Fibroblast of villous mesenchyme (primary cell): ENCODE data around the gene BRDT. TPM values are rescaled to one million over a fixed set of nuclear protein-coding genes. Genes with fewer than 3 reads are reported as not detected.

Source experiments
- DNase-seq: peaks from one replicate; pipeline ENCODE4 v3.0.0-alpha.2; 2010; ENCODE audit warnings: low read depth
- H3K4me3 ChIP-seq: 2 replicates; pipeline ENCODE4 v1.5.1; 2011; ENCODE audit warnings: low read depth, mild to moderate bottlenecking, low read length
- total RNA-seq: library from RNA; depleted of rRNA; stranded (reverse); fragments of >200 nt; gene quantifications from 2 replicates; pipeline ENCODE4 v1.2.3, GENCODE V29; 2012
- TF ChIP-seq, protein P1 (sequence below): IDR thresholded peaks from 2 replicates; pipeline ENCODE4 v1.5.1; 2012; ENCODE audit warnings: low read depth, mild to moderate bottlenecking, low read length; ENCODE audit not compliant: insufficient read depth

The BRDT gene
- total RNA-seq, 1 donor: under 0.01 TPM

DNA sequence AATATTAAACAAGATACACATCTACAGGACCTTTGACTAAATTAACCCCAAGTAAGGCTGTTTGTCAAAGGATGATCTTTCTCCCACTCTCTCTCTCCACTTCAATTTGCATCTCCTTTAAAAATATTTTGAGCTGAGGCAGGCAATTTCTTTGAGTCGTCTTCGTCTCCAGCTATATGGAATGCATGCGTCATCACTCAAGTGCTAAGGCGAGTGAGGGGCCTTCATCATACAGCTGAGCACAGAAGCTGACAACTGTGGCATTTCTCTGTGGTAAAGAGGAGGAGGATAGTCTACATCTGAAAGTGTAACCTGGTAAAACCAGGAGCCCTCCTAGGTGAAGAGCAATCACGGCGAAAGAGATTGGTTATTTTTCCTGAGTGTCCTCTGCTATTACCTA is 88.2 kb downstream of the BRDT start:
- no peak for DNase-seq
- TF ChIP-seq, protein P1, sequence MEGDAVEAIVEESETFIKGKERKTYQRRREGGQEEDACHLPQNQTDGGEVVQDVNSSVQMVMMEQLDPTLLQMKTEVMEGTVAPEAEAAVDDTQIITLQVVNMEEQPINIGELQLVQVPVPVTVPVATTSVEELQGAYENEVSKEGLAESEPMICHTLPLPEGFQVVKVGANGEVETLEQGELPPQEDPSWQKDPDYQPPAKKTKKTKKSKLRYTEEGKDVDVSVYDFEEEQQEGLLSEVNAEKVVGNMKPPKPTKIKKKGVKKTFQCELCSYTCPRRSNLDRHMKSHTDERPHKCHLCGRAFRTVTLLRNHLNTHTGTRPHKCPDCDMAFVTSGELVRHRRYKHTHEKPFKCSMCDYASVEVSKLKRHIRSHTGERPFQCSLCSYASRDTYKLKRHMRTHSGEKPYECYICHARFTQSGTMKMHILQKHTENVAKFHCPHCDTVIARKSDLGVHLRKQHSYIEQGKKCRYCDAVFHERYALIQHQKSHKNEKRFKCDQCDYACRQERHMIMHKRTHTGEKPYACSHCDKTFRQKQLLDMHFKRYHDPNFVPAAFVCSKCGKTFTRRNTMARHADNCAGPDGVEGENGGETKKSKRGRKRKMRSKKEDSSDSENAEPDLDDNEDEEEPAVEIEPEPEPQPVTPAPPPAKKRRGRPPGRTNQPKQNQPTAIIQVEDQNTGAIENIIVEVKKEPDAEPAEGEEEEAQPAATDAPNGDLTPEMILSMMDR: no peak
- H3K4me3 ChIP-seq: no peak overlapping the region

GRCh38 chr1:92038695-92039346 is 89.6 kb downstream of the BRDT start:
- H3K4me3 ChIP-seq: no peak overlapping the region
- TF ChIP-seq, protein P1: no peak
- DNase-seq: no peak

GRCh38 chr1:92040971-92041370 is 91.8 kb downstream of the BRDT start:
- no peak for DNase-seq
- no peak overlapping the region for H3K4me3 ChIP-seq
- TF ChIP-seq, protein P1: no peak

GRCh38 chr1:92043621-92044020 is 94.4 kb downstream of the BRDT start:
- TF ChIP-seq, protein P1: no peak
- no peak overlapping the region for H3K4me3 ChIP-seq
- DNase-seq: no peak

DNA sequence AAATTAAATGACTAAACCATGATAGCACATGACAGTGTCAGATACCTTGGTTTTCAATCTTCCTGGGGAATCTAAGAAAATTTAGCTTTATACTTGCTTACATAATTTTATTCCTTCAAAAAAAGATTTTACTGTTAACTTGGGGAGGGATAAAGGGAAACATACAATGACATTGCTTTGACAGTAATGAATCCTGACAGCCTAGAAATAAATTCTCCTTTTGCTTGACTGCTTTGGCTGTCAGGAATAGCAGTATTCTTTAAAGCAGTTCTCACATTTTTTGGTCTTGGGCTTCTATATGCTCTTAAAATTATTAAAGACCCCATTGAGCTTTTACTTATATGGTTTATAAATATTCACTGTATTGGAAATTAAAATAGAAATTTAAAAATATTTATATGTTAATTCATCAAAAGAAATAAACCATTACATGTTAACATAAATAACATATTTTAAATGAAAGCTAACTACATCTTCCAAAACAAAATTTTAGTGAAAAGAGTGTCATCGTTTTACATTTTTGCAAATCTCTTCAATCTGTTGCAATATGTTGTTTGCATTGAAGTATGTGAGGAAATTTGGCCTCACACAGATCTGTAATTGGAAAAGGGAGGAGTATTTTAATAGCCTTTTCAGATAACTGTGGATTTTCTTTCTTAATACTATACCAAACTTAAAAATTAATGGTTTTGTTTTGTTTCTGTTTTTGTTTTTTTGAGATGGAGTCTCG is 96.7 kb downstream of the BRDT start:
- no peak overlapping the region for H3K4me3 ChIP-seq
- DNase-seq: no peak
- TF ChIP-seq, protein P1: no peak

DNA sequence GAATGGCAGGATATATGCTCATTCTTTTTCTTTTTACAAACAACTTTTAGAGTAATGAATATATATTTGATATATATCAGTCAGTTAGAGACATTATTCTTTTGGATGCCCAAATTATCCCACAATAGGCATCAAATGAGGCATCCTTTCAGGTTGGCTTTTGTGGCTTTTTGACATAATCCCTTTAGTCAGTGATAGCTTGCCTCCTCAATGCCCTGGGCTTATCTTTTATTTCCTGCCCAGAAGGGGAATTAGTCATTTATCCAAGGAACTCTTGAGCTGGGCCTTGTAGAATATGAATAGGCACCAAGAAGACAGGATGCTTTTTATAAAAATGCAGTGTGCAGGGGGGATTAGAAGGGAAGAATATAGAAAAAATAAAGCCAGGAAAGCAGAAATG is 102.7 kb downstream of the BRDT start:
- TF ChIP-seq, protein P1: no peak
- no peak overlapping the region for H3K4me3 ChIP-seq
- no peak for DNase-seq

Other genes starting within 250 kb of the BRDT start
- gene TGFBR3, start 63.2 kb upstream of the BRDT start, total RNA-seq: 15.8 and 17.7 TPM in 2 replicates
- 0.43 and 1.9 TPM in 2 replicates for gene EPHX4, start 80.6 kb downstream of the BRDT start, total RNA-seq
- gene SETSIP, start 126.0 kb downstream of the BRDT start, total RNA-seq: 0.32 and 0.43 TPM in 2 replicates
- 2.3 and 4.3 TPM in 2 replicates for gene BTBD8, start 130.9 kb downstream of the BRDT start, total RNA-seq